Sigmoid colon (tissue), 7 donors: Measurements from ENCODE around the gene WNK2. TPM values are rescaled to one million over a fixed set of nuclear protein-coding genes. Genes with fewer than 3 reads are reported as not detected.

Experiments used
- DNase-seq: peaks from one replicate; pipeline ENCODE4 v3.0.0-alpha.2; 2019
- H3K27ac ChIP-seq, 4 donors: fragments of 200-600 bp; sonication (generic); one replicate each; pipeline ENCODE4 v1.5.1; 2016 to 2019; ENCODE audit warnings: mild to moderate bottlenecking in 1 of 4
- H3K27me3 ChIP-seq, 3 donors: fragments of 200-600 bp; sonication (generic); one replicate each; pipeline ENCODE4 v1.5.1; 2019; ENCODE audit warnings: mild to moderate bottlenecking in 1 of 3
- H3K36me3 ChIP-seq, 4 donors: fragments of 200-600 bp; sonication (generic); one replicate each; pipeline ENCODE4 v1.5.1; 2016 to 2019
- H3K4me1 ChIP-seq, 4 donors: fragments of 200-600 bp; sonication (generic); one replicate each; pipeline ENCODE4 v1.5.1; 2017 to 2019
- H3K4me3 ChIP-seq, 4 donors: fragments of 200-600 bp; sonication (generic); one replicate each; pipeline ENCODE4 v1.5.1; 2017 to 2019; ENCODE audit warnings: mild to moderate bottlenecking in 2 of 4, moderate library complexity in 1 of 4
- H3K9me3 ChIP-seq, 4 donors: fragments of 200-600 bp in 3 of 4; sonication (generic) in 3 of 4; one replicate each; pipeline versions ENCODE4 v1.5.1 to v1.6.1; 2013 to 2019
- EP300 ChIP-seq, 4 donors: sonication (generic); formaldehyde crosslinking; IDR thresholded peaks; one replicate each; pipeline ENCODE4 v1.6.1; 2017; ENCODE audit warnings: antibody characterized with exemption in 4 of 4
- POLR2A ChIP-seq, 2 donors: fragments of 450-650 bp; IDR thresholded peaks; one replicate each; pipeline ENCODE4 v1.6.1; 2016; ENCODE audit warnings: antibody characterized with exemption in 2 of 2, mild to moderate bottlenecking in 2 of 2, moderate library complexity in 2 of 2
- POLR2AphosphoS5 ChIP-seq, 4 donors: sonication (generic); formaldehyde crosslinking; IDR thresholded peaks; one replicate each; pipeline ENCODE4 v1.6.1; 2017; ENCODE audit warnings: antibody characterized with exemption in 4 of 4
- WGBS, 2 donors: extraction: QIAGEN DNeasy Blood & Tissue Kit; methylation state at CpG; one replicate each; pipeline ENCODE4 v1.1.7; 2013; 5-methylcytosine and 5-hydroxymethylcytosine counted together
- intact Hi-C: fragments of 100-400 bp; cut with DNase I; formaldehyde crosslinking; loops from one replicate; pipeline ENCODE4 v1.15.1; 2023
- polyA plus RNA-seq, 3 donors: library from polyadenylated mRNA; stranded (reverse); fragments of 200-250 nt; gene quantifications; one replicate each; pipeline ENCODE4 v1.2.3, GENCODE V29; 2013
- total RNA-seq, 4 donors: library from RNA; depleted of rRNA; stranded (reverse); fragments of >200 nt; gene quantifications; one replicate each; pipeline ENCODE4 v1.1.0, GENCODE V29; 2016
- TF ChIP-seq, protein P1 (sequence below), 4 experiments: fragments of 450-650 bp in 3 of 4; fragments of 200-600 bp in 1 of 4; IDR thresholded peaks; one replicate each; pipeline ENCODE4 v1.5.1; 2016 to 2019; ENCODE audit warnings: antibody characterized with exemption in 4 of 4, mild to moderate bottlenecking in 3 of 4, moderate library complexity in 2 of 4
- donor health status: healthy with polysubstance abuse.
- donor health status: Bipolar disorder and iron deficiency.
- donor health status: healthy.

WNK2 gene
- total and polyA plus RNA-seq, 7 donors = 12.6 to 95.8 (median 20.0) TPM

DNA sequence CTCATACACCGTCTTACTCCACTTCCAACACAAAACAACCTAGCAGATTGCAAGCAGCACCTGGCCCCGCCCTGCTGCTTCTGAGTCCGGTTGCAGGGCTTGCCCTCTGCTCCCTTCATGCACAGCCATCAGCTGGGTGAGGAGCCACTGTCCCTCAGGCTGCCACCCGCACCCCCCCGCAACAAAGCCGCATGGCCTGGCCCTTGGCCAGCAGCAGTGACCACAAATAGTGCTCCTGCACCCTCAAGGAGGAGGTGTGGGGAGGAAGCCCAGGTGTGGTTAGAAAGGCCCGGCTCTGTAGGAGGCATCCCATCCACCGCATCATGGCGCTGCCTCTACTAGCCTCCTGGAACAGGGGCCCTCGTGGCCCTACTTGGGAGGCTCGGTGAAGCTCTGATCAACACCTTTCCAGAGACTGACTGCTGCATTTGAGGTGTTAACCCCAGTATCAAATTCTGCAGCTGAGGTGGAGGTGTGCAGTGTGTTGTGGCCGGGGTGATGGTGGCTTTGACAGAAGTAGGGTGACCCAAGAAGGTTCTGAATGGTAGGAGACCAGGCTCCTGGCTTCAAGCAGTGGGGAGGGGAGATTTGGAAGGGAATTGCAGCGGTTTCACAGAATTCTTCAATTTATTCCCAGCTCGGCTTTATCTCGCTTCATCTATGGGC is 52.7 kb downstream of the WNK2 start:
- peaks cover 0 to 54% (median 15%) of the 10 kb centered on the region in 4 donors for H3K36me3 ChIP-seq
- no peak overlapping the region for H3K27ac ChIP-seq
- no peaks in the 10 kb centered on the region for H3K9me3 ChIP-seq
- no peaks in the 10 kb centered on the region for H3K27me3 ChIP-seq
- 65 to 81% methylated on average over 15 of the region's 15 CpGs for WGBS, 2 donors
- intact Hi-C loops = no loop called here
- DNase-seq = no peak
- TF ChIP-seq, protein P1, sequence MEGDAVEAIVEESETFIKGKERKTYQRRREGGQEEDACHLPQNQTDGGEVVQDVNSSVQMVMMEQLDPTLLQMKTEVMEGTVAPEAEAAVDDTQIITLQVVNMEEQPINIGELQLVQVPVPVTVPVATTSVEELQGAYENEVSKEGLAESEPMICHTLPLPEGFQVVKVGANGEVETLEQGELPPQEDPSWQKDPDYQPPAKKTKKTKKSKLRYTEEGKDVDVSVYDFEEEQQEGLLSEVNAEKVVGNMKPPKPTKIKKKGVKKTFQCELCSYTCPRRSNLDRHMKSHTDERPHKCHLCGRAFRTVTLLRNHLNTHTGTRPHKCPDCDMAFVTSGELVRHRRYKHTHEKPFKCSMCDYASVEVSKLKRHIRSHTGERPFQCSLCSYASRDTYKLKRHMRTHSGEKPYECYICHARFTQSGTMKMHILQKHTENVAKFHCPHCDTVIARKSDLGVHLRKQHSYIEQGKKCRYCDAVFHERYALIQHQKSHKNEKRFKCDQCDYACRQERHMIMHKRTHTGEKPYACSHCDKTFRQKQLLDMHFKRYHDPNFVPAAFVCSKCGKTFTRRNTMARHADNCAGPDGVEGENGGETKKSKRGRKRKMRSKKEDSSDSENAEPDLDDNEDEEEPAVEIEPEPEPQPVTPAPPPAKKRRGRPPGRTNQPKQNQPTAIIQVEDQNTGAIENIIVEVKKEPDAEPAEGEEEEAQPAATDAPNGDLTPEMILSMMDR (IDR thresholded peaks at IDR 0.05) = no peak
- no peak for TF ChIP-seq POLR2A (IDR thresholded peaks at IDR 0.05)
- TF ChIP-seq POLR2AphosphoS5 (IDR thresholded peaks at IDR 0.05) = no peak
- TF ChIP-seq EP300 (IDR thresholded peaks at IDR 0.05) = no peak
- peaks cover 0 to 3% (median 1%) of the 10 kb centered on the region in 4 donors for H3K4me1 ChIP-seq
- H3K4me3 ChIP-seq = no peak overlapping the region

DNA sequence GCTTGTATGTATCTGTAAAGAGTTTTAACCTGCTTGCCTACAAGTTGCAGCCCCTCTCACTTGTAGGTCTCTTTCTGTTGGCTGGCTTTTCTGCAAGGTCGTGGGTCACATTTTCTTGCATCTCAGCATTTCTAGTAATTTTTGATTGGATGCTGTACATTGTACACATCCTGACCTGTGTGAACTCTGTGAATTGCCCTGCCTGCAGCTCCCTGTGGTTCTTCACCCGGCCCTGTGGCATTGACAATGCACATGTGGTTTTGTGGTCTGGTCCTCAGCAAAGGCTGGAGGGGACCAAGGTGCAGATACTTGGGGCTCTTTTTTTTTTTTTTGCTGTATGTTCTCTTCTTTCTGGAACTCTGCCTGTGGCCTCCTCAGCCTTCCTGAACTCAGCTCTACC is 53.6 kb downstream of the WNK2 start:
- WGBS, 2 donors = 58 to 61% methylated on average over 2 of the region's 2 CpGs
- H3K9me3 ChIP-seq = no peaks in the 10 kb centered on the region
- no peaks in the 10 kb centered on the region for H3K27me3 ChIP-seq
- H3K27ac ChIP-seq = no peak overlapping the region
- TF ChIP-seq, protein P1 (IDR thresholded peaks at IDR 0.05) = no peak
- no peak for TF ChIP-seq EP300 (IDR thresholded peaks at IDR 0.05)
- no peak for TF ChIP-seq POLR2AphosphoS5 (IDR thresholded peaks at IDR 0.05)
- no peak for TF ChIP-seq POLR2A (IDR thresholded peaks at IDR 0.05)
- no peaks in the 10 kb centered on the region for H3K4me1 ChIP-seq
- H3K36me3 ChIP-seq = peaks cover 0 to 61% (median 15%) of the 10 kb centered on the region in 4 donors
- intact Hi-C loops = no loop called here
- no peak for DNase-seq
- no peak overlapping the region for H3K4me3 ChIP-seq

DNA sequence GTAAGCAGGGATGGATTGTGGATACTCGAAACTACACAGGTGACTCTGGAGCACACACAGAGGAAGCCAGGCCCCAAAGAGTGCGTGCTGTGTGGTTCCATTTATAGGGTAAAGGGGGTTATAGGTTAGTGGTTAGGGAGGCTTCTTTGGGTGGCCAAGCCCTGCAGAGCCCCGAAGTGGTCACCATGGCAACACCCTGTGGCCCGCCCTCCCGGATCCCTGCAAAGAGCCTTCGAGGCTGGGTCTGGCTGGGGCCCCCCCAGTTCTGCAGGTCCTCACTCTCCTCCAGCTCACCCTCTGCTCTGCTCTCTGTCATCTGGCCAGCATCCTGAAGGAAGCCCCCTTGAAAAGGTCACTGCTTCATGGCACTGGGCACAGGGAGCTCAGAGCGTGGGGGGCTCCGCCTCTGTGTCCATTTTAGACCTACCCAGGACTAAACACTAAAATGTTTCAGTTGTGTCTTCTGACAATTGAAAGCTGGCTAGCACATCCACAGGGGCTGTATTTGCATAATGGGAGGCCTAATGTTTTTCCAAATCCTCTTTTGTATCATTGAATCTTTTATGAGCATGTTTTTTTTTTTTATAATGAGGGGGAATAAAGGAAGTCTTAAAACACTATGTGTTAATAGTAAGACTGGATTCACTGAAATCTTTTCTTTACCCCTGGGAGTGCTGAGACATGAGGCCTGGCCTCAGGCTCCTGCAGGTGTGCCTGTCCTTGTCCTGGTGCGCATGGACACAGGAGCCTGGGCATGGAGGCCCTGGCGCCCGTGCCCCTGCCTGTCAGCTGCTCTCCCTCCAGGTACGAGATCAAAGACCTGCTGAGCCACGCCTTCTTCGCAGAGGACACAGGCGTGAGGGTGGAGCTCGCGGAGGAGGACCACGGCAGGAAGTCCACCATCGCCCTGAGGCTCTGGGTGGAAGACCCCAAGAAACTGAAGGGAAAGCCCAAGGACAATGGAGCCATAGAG is 55.3 kb downstream of the WNK2 start:
- intact Hi-C loops = no loop called here
- no peak for DNase-seq
- no peak overlapping the region for H3K27ac ChIP-seq
- no peaks in the 10 kb centered on the region for H3K27me3 ChIP-seq
- TF ChIP-seq EP300 (IDR thresholded peaks at IDR 0.05) = no peak
- TF ChIP-seq, protein P1 (IDR thresholded peaks at IDR 0.05) = no peak
- TF ChIP-seq POLR2AphosphoS5 (IDR thresholded peaks at IDR 0.05) = no peak
- no peak for TF ChIP-seq POLR2A (IDR thresholded peaks at IDR 0.05)
- no peak overlapping the region for H3K4me3 ChIP-seq
- peaks cover 0 to 69% (median 17%) of the 10 kb centered on the region in 4 donors for H3K36me3 ChIP-seq
- H3K9me3 ChIP-seq = no peaks in the 10 kb centered on the region
- no peaks in the 10 kb centered on the region for H3K4me1 ChIP-seq
- 48 to 77% methylated on average over 19 of the region's 19 CpGs for WGBS, 2 donors

DNA sequence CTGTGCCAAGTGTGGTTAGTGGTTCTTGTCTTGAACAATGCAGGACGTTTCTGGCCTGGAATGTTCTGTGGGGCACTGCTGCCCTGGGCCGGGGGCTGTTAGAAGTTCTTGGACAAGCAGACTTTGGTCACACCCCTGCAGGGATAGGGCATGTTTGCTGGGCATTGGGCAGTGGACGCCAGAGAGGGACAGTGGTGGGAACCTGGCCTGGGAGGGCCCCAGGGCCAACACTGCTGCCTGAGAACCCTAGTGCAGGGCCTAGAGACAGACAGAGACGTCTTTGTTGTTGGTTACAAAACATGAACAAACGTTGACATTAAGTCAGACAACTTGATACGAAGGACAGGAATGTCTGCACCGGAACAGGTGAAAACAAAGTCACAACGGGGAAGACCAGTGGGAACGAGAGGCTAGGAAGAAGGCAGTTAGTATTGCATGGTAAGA is 57.0 kb downstream of the WNK2 start:
- peaks cover 0 to 58% (median 13%) of the 10 kb centered on the region in 4 donors for H3K36me3 ChIP-seq
- DNase-seq = no peak
- no peaks in the 10 kb centered on the region for H3K27me3 ChIP-seq
- H3K27ac ChIP-seq = no peak overlapping the region
- no peak overlapping the region for H3K4me3 ChIP-seq
- no peaks in the 10 kb centered on the region for H3K4me1 ChIP-seq
- 50 to 73% methylated on average over 9 of the region's 9 CpGs for WGBS, 2 donors
- no peaks in the 10 kb centered on the region for H3K9me3 ChIP-seq
- TF ChIP-seq POLR2A (IDR thresholded peaks at IDR 0.05) (no peak), EP300 (IDR thresholded peaks at IDR 0.05) (no peak), POLR2AphosphoS5 (IDR thresholded peaks at IDR 0.05) (no peak)
- TF ChIP-seq, protein P1 (IDR thresholded peaks at IDR 0.05) = no peak
- intact Hi-C loops = no loop called here
